AG10803 (cell line): ENCODE data around the gene RAPGEF2.

Source experiments
- DNase-seq: peaks from one replicate; pipeline ENCODE4 v3.0.0; 2010; ENCODE audit warnings: low read depth
- H3K4me3 ChIP-seq: 2 replicates; pipeline ENCODE4 v1.5.1; 2011; ENCODE audit warnings: mild to moderate bottlenecking, low read length, control low read depth
- TF ChIP-seq, protein P1 (sequence below): conservative IDR thresholded peaks from 2 replicates; pipeline ENCODE4 v1.5.1; 2011; ENCODE audit warnings: mild to moderate bottlenecking, low read length, control low read depth, inconsistent platforms

RAPGEF2 gene

DNA sequence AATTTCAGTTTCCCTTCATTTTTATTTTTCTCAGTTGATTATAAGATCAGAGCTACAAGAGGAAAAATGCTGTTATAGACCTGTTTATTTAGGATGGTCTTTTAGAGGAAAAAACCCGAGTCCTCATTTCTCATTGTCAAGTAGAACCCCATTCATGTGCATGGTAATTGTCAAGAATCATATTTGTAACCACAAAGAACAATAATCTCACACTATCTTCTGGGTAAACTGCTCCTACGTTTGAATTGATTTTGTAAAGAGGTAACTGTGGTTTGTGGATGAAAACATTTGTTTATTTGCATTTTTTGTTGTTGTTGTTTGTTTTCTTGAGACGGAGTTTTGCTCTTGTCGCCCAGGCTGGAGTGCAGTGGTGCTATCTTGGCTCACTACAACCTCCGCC, 23.8 kb downstream of the RAPGEF2 start:
- no peak overlapping the region for H3K4me3 ChIP-seq
- no peak for DNase-seq
- TF ChIP-seq, protein P1, sequence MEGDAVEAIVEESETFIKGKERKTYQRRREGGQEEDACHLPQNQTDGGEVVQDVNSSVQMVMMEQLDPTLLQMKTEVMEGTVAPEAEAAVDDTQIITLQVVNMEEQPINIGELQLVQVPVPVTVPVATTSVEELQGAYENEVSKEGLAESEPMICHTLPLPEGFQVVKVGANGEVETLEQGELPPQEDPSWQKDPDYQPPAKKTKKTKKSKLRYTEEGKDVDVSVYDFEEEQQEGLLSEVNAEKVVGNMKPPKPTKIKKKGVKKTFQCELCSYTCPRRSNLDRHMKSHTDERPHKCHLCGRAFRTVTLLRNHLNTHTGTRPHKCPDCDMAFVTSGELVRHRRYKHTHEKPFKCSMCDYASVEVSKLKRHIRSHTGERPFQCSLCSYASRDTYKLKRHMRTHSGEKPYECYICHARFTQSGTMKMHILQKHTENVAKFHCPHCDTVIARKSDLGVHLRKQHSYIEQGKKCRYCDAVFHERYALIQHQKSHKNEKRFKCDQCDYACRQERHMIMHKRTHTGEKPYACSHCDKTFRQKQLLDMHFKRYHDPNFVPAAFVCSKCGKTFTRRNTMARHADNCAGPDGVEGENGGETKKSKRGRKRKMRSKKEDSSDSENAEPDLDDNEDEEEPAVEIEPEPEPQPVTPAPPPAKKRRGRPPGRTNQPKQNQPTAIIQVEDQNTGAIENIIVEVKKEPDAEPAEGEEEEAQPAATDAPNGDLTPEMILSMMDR = no peak

DNA sequence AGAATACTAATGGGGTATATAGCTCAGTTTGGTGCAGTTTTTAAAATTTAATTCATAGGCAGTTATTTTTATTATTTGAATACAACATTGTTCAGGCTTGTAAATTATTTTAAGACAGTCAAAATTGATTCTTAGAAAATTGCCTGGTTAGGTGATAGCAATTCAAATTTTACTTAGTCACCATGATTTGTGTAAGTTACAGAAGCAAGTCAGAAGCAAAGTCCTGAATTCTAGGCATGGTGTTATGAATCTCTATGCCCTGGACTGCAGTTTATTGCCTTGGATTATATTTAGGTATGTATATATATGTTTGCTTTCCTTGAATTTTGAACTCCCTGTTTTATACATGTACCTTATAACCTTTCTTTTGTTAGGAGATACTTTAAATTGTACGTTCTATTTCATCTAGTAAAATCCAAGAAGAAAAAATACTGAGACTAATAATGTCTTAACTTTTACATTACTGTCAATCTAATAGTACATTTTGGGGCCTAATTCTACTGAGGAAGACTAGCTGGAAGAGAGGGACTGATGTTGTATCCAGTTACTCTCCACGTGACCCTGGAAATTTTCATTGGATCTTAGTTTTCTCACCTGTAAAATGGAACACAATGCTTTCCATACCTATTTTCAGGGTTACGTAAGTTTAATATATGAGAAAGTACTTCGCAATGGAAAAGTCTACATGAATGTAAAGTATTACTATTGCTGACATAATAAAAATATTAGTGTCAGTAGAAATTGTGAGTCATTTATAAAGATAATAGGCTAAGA, 25.1 kb downstream of the RAPGEF2 start:
- no peak overlapping the region for H3K4me3 ChIP-seq
- no peak for DNase-seq
- TF ChIP-seq, protein P1 = no peak

DNA sequence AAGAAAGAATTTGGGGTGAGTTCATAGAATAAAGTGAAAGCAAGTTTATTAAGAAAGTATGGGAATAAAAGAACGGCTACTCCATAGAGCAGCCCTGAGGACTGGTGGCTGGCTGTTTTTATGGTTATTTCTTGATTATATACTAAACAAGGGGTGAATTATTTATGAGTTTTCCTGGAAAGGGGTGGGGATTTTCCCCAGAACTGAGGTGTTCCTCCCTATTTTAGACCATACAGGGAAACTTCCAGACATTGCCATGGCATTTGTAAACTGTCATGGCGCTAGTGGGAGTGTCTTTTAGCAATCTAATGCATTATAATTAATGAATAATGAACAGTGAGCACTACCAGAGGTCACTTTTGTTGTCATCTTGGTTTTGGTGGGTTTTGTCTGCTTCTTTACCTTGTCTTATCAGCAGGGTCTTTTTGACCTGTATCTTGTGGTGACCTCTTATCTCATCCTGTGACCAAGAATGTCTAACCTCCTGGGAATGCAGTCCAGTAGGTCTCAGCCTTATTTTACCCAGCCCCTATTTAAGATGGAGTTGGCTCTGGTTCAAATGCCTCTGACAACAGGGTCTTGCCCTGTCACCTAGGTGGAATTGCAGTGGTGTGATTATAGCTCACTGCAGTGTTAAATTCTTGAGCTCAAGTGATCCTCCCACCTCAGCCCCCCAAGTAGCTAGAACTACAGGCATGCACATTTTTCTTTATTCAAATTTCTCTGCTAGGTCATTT, 27.1 kb downstream of the RAPGEF2 start:
- H3K4me3 ChIP-seq = no peak overlapping the region
- no peak for DNase-seq
- TF ChIP-seq, protein P1 = no peak

DNA sequence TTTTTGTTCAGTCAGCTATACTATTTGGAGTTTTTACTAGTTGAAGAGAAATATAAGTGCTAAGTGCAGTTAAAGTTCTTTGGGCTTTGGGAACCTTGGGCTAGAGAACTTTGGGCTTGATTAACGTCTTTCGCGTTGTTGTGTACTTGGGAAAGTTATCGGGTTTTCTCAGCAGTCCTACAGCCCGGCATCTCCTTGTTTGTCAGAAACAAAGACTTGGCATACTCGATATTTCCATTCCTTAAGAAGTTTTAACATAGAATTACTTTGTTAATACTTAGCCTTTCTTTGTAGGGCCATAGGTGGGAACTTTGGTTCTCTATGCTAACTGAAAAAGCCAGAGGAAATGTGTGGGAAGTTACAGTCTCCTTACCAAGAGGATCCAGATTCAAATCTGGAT, 28.7 kb downstream of the RAPGEF2 start:
- TF ChIP-seq, protein P1 = no peak
- DNase-seq = no peak
- no peak overlapping the region for H3K4me3 ChIP-seq

DNA sequence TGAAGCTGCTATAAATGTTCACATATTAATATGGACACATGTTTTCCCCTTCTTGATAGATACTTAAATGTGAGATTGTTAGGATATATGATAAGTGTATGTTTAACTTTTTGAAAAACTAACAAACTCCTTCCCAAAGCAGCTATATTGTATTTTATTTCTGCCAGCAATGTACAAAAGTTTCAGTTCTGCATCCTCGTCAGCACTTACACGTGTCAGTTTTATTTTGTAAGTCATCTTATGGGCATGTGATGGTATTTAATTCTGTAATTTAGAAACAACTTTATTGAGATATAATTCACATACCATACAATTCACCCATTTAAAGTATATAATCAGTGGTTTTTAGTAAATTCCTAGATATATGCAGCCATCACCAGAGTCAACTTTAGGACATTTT, 31.6 kb downstream of the RAPGEF2 start:
- H3K4me3 ChIP-seq = no peak overlapping the region
- TF ChIP-seq, protein P1 = no peak
- DNase-seq = no peak

- TF ChIP-seq, protein P1 = no peak
- H3K4me3 ChIP-seq = no peak overlapping the region
- no peak for DNase-seq
Measured at GRCh38 chr4:159137176-159137575, 34.3 kb downstream of the RAPGEF2 start.

GRCh38 chr4:159138436-159138835, 35.6 kb downstream of the RAPGEF2 start:
- DNase-seq = no peak
- H3K4me3 ChIP-seq = no peak overlapping the region
- TF ChIP-seq, protein P1 = no peak
